WI38 (cell line): ENCODE measurements around the gene GTPBP8.

Experiments
- H3K4me3 ChIP-seq: 2 replicates; pipeline ENCODE4 v1.5.1; 2011; ENCODE audit warnings: low read depth, mild to moderate bottlenecking, control low read depth, low read length
- CTCF ChIP-seq: IDR thresholded peaks from 2 replicates; pipeline ENCODE4 v1.5.1; 2012; ENCODE audit warnings: low read depth, mild to moderate bottlenecking, control low read depth, low read length

Gene GTPBP8

GRCh38 chr3:112995800-112996199 lies 5.0 kb downstream of the GTPBP8 start:
- no peak for TF ChIP-seq CTCF
- H3K4me3 ChIP-seq: no peak overlapping the region

- no peak for TF ChIP-seq CTCF
- H3K4me3 ChIP-seq: no peak overlapping the region
These were observed 9.9 kb downstream of the GTPBP8 start for GRCh38 chr3:113000691-113001090.

- H3K4me3 ChIP-seq: no peak overlapping the region
- TF ChIP-seq CTCF: no peak
These were observed 11.3 kb downstream of the GTPBP8 start for GRCh38 chr3:113002037-113002436.

GRCh38 chr3:113002679-113003078 lies 11.9 kb downstream of the GTPBP8 start:
- H3K4me3 ChIP-seq: no peak overlapping the region
- TF ChIP-seq CTCF: no peak

- no peak for TF ChIP-seq CTCF
- no peak overlapping the region for H3K4me3 ChIP-seq
These were observed 14.8 kb downstream of the GTPBP8 start for GRCh38 chr3:113005611-113006010.

- TF ChIP-seq CTCF: no peak
- H3K4me3 ChIP-seq: no peak overlapping the region
These were observed 15.7 kb downstream of the GTPBP8 start for GRCh38 chr3:113006359-113007056.

GRCh38 chr3:113008117-113008516 lies 17.3 kb downstream of the GTPBP8 start:
- no peak overlapping the region for H3K4me3 ChIP-seq
- no peak for TF ChIP-seq CTCF
